ENCODE results near the gene CXCL9.
"Not testable (repeated sequence)": the region's sequence is repeated elsewhere in the genome, so short reads cannot be mapped to it uniquely, and the experiment has no call there.

The CXCL9 gene

DNA sequence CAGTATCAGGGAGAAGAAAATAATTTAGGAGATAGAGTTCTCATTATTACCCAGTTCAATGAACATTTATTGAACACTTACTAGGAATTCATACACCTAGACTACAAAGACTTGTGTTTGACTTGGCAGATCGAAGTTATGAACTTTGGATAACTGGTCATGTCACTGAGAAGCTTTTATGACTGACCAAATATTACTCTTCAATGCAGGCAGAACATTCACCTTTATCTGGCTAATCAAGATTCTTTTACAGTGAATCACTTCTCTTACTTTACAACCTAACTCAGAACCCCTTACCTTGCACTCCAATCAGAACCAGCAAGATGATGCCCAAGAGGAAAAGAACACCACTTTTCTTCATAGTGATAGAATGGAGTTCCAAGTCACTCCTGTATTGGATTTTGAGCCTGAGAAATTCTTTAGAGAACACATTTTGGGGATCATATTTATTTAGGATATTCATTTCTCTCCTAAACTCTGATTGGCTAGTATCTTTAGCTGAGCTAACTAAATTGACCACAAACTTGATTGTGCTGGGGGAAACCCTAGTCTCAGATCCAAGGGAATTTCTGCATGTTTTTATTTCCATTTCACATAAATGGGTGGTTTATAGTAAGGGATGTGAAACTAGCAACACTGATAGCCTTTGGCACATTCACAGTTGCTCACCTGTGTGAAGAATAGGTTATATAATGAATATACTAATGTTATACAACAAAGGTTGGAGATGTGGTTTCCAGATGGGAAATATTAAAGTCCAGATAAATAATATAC, at the start of gene CXCL9:
TSS of gene CXCL9 (minus strand) at position 421 of the 774 bp plus-strand sequence. CDS start at position 361, 60 bp downstream.
- DNase-seq: no peak

- no peak for DNase-seq
Observed at GRCh38 chr4:76055421-76055820, 48.1 kb upstream of the CXCL9 start.

- peak in 1 of 2 experiments; percentile 32 for DNase-seq
Observed at GRCh38 chr4:76055016-76055415, 47.7 kb upstream of the CXCL9 start.

GRCh38 chr4:76053730-76054129, 46.4 kb upstream of the CXCL9 start:
- DNase-seq: no peak

DNA sequence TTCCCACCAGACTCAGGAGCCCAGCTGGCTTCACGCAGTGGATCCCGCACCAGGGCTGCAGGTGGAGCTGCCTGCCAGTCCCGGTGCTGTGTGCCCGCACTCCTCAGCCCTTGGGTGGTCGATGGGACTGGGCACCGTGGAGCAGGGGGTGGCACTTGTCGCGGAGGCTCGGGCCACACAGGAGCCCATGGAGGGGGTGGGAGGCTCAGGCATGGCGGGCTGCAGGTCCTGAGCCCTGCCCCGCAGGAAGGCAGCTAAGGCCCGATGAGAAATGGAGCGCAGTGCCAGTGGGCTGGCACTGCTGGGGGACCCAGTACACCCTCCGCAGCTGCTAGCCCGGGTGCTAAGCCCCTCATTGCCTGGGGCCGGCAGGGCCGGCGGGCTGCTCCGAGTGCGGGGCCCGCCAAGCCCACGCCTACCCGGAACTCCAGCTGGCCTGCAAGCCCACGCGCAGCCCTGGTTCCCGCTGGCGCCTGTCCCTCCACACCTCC, 43.3 kb upstream of the CXCL9 start:
- not testable (repeated sequence) for DNase-seq

DNA sequence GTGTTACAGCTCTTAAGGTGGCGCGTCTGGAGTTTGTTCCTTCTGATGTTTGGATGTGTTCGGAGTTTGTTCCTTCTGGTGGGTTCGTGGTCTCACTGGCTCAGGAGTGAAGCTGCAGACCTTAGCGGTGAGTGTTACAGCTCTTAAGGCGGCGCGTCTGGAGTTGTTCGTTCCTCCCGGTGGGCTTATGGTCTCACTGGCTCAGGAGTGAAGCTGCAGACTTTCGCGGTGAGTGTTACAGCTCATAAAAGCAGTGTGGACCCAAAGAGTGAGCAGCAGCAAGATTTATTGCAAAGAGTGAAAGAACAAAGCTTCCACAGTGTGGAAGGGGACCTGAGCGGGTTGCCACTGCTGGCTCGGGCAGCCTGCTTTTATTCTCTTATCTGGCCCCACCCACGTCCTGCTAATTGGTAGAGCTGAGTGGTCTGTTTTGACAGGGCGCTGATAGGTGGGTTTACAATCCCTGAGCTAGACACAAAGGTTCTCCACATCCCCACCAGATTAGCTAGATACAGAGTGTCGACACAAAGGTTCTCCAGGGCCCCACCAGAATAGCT, 42.6 kb upstream of the CXCL9 start:
- DNase-seq: not testable (repeated sequence)

DNA sequence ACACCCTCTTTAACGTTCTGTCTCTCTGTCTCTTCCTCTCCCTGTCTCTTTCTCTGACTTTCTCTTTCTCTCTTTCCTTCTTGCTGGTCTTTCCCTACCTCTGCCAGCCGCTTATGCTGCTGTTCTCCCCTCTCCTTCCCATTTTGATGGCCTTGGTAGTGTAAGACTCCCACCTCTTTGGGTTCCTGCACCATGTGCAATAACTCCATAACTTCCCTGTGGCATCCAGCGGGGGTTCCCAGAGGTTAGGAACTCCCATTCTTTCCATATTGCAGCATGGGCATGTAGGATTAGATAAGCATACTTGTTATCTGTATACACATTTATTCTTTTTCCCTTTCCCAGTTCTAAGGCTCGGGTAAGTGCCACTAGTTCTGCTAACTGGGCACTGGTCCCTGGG, 37.4 kb upstream of the CXCL9 start:
- not testable (repeated sequence) for DNase-seq

DNA sequence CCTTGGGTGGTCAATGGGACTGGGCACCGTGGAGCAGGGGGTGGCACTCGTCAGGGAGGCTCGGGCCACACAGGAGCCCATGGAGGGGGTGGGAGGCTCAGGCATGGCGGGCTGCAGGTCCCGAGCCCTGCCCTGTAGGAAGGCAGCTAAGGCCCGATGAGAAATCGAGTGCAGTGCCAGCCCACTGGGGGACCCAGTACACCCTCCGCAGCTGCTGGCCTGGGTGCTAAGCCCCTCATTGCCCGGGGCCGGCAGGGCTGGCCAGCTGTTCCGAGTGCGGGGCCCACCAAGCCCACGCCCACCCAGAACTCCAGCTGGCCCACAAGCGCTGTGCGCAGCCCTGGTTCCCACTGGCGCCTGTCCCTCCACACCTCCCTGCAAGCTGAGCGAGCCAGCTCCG, 36.0 kb upstream of the CXCL9 start:
- DNase-seq: not testable (repeated sequence)

GRCh38 chr4:76042241-76042998, 35.1 kb upstream of the CXCL9 start:
- DNase-seq: not testable (repeated sequence)

DNA sequence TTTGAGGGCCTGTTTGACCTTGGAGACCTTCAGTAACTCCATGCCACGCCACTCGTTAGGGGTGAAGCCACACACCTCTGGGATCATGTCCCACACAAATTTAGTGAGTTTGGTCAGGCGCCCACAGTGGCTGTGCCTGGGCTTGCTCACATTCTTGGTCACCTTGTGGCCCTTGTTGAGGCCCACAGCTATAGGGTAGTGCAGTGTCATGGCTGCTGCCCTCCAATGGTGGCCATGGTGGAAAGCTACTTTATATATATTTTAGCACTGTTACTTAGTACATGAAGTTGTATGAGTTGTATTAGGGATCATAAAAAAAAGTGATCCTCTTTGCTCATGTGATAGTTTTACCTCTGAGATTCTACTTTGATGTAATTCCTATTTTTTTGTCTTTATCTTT, 29.5 kb upstream of the CXCL9 start:
- DNase-seq: no peak

DNA sequence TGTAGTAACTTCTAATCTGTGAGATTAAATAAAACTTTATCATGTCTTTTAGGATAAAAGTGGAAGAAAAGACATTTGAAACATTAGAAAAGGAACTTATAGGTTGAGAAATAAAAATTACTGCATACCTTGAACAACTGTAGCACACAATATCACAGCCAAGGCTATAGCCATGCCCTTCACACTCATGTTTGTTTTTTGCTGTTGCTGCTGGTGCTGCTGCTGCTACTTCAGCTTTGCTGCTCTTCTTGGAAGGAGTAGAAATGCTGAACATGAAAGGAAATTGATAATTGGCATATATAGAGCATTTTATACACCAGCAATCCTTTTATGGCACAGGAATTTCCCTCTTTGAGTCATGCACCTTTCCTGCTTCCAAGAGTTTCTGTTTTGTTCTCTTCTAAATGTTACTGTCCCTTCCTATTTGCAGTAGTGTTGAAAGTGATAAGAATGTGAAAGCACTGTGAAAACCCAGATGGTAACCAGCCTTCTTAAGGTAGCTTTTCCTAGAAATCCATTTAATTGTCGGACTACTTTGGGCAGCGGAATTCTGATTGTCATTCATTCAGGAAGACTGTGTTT, 28.6 kb upstream of the CXCL9 start, which contains the start of gene CXCL11:
TSS of gene CXCL11 (minus strand) at position 272 of the 582 bp plus-strand sequence. CDS start at position 189, 83 bp downstream.
- no peak for DNase-seq

- DNase-seq: no peak
Observed at GRCh38 chr4:76035141-76035540, 27.8 kb upstream of the CXCL9 start.

GRCh38 chr4:76029300-76029699, 22.0 kb upstream of the CXCL9 start:
- DNase-seq: no peak

DNA sequence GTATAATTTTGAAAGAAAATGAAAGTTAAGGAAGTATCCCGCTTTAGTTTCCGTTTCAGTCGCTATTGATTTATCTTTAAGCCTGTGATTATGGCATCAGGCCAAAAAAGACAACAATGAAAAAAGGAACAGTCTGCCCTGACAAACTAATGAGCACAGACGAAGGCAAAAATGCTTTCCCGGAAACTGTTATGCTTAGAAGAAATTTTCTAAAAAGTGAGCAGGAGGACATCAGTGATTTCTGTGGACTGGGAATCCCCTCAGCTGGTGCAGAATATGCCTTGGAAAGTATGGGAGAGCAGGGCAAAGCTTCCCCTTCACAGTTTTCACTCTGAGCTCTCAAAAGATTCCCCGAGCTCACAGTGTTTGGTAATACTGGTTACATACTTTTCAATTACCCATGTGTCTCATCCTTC, 21.0 kb upstream of the CXCL9 start:
- no peak for DNase-seq

GRCh38 chr4:76024065-76024464, 16.8 kb upstream of the CXCL9 start:
- DNase-seq: no peak

DNA sequence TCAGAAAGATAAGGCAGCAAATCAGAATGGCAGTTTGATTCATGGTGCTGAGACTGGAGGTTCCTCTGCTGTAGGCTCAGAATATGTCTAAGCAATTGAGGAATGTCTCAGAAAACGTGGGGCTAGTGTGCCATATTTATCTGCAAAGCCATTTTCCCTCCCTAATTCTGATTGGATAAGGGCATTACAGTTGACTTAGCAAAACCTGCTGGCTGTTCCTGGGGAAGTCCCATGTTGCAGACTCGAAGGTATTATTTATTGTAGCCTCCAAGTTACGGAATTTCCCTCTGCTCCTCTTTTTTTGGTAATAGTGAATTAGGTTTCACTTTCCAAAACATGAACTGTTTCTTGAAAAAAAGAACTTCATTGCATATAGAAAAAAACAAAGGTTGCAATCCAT, 16.1 kb upstream of the CXCL9 start, which contains the start of gene CXCL10:
TSS of gene CXCL10 (minus strand) at position 109 of the 400 bp plus-strand sequence. CDS start at position 43, 66 bp downstream.
- DNase-seq: no peak

DNA sequence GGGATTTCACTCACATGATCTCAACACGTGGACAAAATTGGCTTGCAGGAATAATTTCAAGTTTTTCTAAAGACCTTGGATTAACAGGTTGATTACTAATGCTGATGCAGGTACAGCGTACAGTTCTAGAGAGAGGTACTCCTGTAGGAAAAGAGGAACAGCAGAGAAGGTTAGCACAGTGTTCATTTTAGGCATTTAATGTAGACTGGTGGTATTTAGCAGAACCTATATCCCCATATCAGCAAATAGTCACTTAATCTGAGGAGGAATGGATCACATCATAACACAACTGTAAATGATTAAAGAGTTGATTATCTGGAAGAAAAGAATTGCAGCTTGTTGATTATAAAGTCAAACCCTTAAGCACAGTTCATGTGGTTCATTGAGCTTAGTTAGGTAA, 15.4 kb upstream of the CXCL9 start:
- no peak for DNase-seq

DNA sequence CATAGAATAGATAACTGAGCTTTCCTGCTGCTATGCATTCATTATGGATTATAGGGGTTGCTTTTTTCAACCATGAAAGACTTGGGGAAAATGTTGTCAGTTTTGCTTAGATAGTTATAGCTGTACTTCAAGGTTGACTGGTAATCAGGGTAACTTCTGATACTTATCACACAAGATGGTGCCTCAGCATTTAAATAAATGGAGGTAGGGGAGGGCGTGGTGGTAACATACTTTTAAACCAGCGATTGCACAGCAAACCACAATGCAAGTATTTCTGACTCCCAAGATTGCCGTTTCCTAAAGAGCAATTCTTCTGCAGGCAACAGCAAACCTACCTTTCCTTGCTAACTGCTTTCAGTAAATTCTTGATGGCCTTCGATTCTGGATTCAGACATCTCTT, 14.7 kb upstream of the CXCL9 start:
- no peak for DNase-seq

DNA sequence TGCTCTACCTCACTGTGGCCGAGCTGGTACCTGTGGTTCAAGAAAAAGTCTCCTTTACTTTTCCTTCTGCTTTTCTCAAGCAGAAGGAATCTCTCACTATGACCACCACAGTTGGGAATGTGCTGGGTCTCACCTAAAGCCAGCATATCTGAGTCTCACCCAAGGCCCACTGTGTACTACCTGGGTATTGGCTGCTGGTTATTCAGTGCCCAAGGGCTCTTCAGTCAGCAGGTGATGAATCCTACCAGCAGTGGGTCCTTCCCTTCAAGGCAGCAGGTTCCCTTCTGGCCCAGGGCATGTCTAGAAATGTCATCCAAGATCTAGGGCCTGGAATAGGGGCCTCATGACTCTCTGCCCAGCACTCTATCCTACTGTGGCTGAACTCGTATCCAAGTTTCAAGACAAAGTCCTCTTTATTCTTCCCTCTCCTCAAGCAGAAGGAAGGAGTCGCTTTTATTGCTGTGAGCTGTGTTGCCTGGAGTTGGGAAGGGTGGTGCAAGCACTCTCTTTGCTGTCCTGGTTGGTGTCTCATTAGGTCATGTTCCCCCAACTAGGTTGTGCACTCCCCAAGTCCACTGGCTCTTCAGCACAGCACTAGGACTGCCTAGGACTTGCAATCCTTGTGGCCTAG, 9.9 kb upstream of the CXCL9 start:
- no peak for DNase-seq

DNA sequence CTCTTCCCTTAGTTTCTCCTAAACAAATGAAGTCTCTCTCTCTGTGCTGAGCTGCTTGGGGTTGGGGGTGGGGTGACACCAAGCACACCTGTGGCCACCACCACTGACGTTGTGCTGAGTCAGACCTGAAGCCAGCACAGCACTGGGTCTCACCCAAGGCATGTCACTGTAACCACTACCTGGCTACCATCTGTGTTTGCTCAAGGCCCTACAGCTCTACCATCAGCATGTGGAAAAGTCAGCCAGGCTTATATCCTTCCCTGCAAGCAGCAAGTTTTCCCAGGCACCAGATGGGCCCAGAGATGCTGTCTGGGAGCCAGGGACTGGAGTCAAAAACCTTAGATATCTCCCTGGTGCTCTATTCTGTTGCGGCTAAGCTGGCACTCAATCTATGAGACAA, 9.1 kb upstream of the CXCL9 start:
- peak in 1 of 2 experiments; percentile 24 for DNase-seq

DNA sequence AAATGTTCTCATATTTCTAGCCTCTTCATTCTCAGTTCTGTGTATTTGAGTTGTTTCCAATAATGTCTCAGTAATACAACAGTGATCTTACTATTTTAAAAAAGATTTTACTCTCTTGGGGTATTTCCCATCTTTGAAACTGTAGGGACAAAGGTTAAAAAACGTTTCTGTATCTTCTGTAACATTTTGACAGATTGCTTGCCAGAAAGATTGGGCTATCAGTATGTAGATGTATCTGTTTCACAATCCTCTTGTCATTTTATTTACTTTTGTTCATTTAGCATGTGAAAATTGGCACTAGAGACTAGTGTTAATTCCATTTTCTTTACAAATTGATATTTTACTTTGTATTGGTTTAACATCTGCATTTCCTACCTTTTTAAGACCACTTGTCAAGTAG, 6.2 kb upstream of the CXCL9 start:
- DNase-seq: no peak

DNA sequence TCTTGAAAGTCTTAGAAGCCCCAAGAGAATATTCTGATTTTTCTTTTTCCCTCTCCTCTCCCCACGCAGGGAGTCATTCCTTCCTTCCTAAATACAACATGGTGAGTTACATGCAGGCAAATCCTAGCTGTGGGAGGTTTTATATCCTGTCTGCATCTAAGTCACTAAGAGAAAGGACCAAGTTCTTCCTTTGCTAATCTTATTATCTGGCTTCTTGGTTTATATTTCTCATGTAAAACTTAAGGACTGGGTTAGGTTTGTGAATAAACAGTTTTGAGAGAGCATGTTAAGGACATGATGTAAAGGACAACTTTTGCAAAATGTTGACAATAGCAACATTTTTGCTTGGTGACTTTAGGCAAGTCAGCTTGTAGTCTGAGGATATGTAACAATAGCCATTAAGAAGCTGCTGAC, 5.1 kb upstream of the CXCL9 start:
- DNase-seq: no peak
